ENCODE measurements around the gene ZXDC. TPM values are rescaled to one million over a fixed set of nuclear protein-coding genes. Genes with fewer than 3 reads are reported as not detected.

Gene ZXDC
- total RNA-seq, 1 experiment from 2014 or later = 61.1 TPM

DNA sequence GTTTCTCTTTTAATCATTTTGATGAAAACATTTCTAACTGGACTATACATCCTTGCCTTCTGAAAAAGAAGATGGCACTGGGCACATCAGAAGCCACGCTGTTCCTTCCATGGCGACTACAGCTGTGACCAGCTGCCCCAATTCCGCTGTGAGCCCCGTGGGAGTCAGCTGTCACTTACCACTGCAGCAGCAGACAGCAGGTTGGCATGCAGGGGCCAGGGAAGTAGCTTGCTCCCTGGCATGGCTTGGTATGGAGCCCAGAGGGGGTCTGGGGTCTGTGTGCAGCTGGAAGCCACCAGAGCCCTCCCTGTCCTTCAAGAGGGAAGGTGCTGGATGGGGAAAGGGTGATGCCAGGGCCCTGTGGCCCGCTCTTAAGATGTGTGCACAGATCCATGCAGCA is 4.5 kb upstream of the ZXDC start:
- no TSS peak for BruUV-seq (replicated peaks)
- Histone ChIP-seq H3K4me1 (ENCODE audit: insufficient read depth, low read length, poor library complexity, severe bottlenecking) (peaks cover 4% of the 10 kb centered on the region), H3K9me3 (ENCODE audit: low read depth, low read length, poor library complexity, severe bottlenecking) (no peaks in the 10 kb centered on the region), H3K27ac (ENCODE audit: low read depth, low read length, poor library complexity, severe bottlenecking) (no peak overlapping the region), H3K4me3 (ENCODE audit: low read depth, low read length, poor library complexity, severe bottlenecking) (no peak overlapping the region), H3K36me3 (ENCODE audit: insufficient read depth, low read length, poor library complexity, severe bottlenecking) (no peaks in the 10 kb centered on the region), H3K27me3 (replicated peaks; ENCODE audit: insufficient read depth, low read depth, low read length, poor library complexity) (no peaks in the 10 kb centered on the region)
- DNase-seq (ENCODE audit: low spot score) = no peak
- ChIA-PET CTCF (no interaction called here), POLR2A (ENCODE audit: low non-redundant PET) (no interaction called here)
- intact Hi-C loops (cut with micrococcal nuclease; ENCODE audit: unreplicated experiment) = no loop called here
- TF ChIP-seq, protein P1, sequence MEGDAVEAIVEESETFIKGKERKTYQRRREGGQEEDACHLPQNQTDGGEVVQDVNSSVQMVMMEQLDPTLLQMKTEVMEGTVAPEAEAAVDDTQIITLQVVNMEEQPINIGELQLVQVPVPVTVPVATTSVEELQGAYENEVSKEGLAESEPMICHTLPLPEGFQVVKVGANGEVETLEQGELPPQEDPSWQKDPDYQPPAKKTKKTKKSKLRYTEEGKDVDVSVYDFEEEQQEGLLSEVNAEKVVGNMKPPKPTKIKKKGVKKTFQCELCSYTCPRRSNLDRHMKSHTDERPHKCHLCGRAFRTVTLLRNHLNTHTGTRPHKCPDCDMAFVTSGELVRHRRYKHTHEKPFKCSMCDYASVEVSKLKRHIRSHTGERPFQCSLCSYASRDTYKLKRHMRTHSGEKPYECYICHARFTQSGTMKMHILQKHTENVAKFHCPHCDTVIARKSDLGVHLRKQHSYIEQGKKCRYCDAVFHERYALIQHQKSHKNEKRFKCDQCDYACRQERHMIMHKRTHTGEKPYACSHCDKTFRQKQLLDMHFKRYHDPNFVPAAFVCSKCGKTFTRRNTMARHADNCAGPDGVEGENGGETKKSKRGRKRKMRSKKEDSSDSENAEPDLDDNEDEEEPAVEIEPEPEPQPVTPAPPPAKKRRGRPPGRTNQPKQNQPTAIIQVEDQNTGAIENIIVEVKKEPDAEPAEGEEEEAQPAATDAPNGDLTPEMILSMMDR (conservative IDR thresholded peaks at IDR 0.05; ENCODE audit: low read depth, low read length) = no peak
- no peak for TF ChIP-seq EZH2 (IDR thresholded peaks at IDR 0.05; ENCODE audit: borderline replicate concordance, low read depth, low read length, poor library complexity, severe bottlenecking)

DNA sequence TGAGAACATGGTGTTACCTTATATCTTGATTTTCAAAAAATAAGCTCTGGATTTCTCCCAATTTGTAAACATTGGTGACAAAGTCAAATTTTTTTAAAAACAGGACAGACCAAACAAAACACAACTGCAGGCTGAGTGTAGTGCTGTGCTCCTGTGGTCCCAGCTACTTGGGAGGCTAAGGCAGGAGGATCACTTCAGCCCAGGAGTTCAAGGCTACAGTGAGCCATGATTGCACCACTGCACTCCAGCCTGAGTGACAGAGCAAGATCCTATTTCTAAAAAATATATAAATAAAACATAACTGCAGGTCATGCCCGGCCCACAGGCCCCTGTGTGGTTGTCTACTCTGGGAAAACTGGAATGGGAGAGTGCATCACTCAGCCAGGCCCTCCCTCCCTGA is 4.0 kb upstream of the ZXDC start:
- H3K27ac ChIP-seq (ENCODE audit: low read depth, low read length, poor library complexity, severe bottlenecking) = no peak overlapping the region
- H3K4me1 ChIP-seq (ENCODE audit: insufficient read depth, low read length, poor library complexity, severe bottlenecking) = peaks cover 4% of the 10 kb centered on the region
- H3K36me3 ChIP-seq (ENCODE audit: insufficient read depth, low read length, poor library complexity, severe bottlenecking) = no peaks in the 10 kb centered on the region
- intact Hi-C loops (cut with micrococcal nuclease; ENCODE audit: unreplicated experiment) = loop anchor here (10.0 kb wide), 2 partner anchors 345 to 565 kb away; no protein-coding TSS in a partner anchor
- no TSS peak for BruUV-seq (replicated peaks)
- H3K9me3 ChIP-seq (ENCODE audit: low read depth, low read length, poor library complexity, severe bottlenecking) = no peaks in the 10 kb centered on the region
- no peak for TF ChIP-seq EZH2 (IDR thresholded peaks at IDR 0.05; ENCODE audit: borderline replicate concordance, low read depth, low read length, poor library complexity, severe bottlenecking)
- TF ChIP-seq, protein P1 (conservative IDR thresholded peaks at IDR 0.05; ENCODE audit: low read depth, low read length) = no peak
- no peaks in the 10 kb centered on the region for H3K27me3 ChIP-seq (replicated peaks; ENCODE audit: insufficient read depth, low read depth, low read length, poor library complexity)
- no peak for DNase-seq (ENCODE audit: low spot score)
- CTCF ChIA-PET = no interaction called here
- POLR2A ChIA-PET (ENCODE audit: low non-redundant PET) = no interaction called here
- H3K4me3 ChIP-seq (ENCODE audit: low read depth, low read length, poor library complexity, severe bottlenecking) = no peak overlapping the region

DNA sequence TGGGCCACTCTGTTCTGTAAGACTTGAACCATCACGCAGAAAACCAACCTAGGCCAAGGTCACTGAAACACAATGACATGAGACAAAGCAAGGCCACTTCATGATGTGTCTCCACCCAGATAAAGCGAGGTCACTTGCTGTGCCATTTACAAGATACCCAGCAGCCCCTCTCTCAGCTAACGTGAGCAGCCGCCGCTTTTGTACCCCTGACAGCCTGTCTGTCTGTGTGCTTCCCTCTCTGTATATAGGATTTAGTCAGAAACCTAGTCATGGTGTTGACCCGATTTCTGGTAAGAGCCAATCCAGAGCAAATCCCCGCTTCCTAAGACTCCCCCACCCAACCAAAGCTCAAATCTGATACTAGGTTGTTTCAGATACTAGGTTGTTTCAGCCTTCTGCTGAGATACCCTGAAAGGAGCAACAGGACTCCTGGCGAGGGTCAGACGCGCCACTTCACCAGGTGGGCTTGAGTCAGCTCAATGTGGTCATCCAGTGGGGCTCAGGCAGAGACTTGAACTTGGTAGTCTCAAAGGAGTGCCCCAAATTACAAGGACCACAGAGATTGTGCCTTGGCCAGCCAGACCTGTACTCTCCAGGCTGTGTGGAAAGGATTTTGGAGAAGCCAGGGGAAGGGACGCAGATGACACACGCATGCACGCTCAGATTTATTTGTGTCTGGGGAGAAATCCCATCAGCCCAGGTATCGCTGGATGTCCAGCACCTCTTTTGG is 3.1 kb upstream of the ZXDC start:
- Histone ChIP-seq H3K27me3 (replicated peaks; ENCODE audit: insufficient read depth, low read depth, low read length, poor library complexity) (no peaks in the 10 kb centered on the region), H3K27ac (ENCODE audit: low read depth, low read length, poor library complexity, severe bottlenecking) (no peak overlapping the region), H3K4me3 (ENCODE audit: low read depth, low read length, poor library complexity, severe bottlenecking) (no peak overlapping the region), H3K4me1 (ENCODE audit: insufficient read depth, low read length, poor library complexity, severe bottlenecking) (peaks cover 4% of the 10 kb centered on the region), H3K9me3 (ENCODE audit: low read depth, low read length, poor library complexity, severe bottlenecking) (no peaks in the 10 kb centered on the region), H3K36me3 (ENCODE audit: insufficient read depth, low read length, poor library complexity, severe bottlenecking) (no peaks in the 10 kb centered on the region)
- BruUV-seq (replicated peaks) = no TSS peak
- TF ChIP-seq, protein P1 (conservative IDR thresholded peaks at IDR 0.05; ENCODE audit: low read depth, low read length) = no peak
- no peak for DNase-seq (ENCODE audit: low spot score)
- POLR2A ChIA-PET (ENCODE audit: low non-redundant PET) = no interaction called here
- CTCF ChIA-PET = no interaction called here
- intact Hi-C loops (cut with micrococcal nuclease; ENCODE audit: unreplicated experiment) = loop anchor here (10.0 kb wide), 2 partner anchors 344 to 564 kb away; no protein-coding TSS in a partner anchor
